ENCODE results near the gene PMEPA1.

- TF ChIP-seq CTCF (IDR thresholded peaks at IDR 0.05) = no peak
- no peak for TF ChIP-seq SIN3A (IDR thresholded peaks at IDR 0.05; ENCODE audit: borderline replicate concordance, insufficient read depth, low read depth, low read length)
- TF ChIP-seq POLR2AphosphoS5 (IDR thresholded peaks at IDR 0.05; ENCODE audit: low read depth, low read length) = no peak
- TF ChIP-seq TCF7L2 (IDR thresholded peaks at IDR 0.05; ENCODE audit: low read depth, low read length) = no peak
- TF ChIP-seq REST (IDR thresholded peaks at IDR 0.05; ENCODE audit: insufficient read depth in 1 of 2, low read depth in 2 of 2, low read length in 1 of 2) = no peak
Observed at GRCh38 chr20:57610261-57610952, 99.4 kb downstream of the PMEPA1 start.
